Panc1 (cell line): Measurements from ENCODE around the gene CGNL1. TPM values are rescaled to one million over a fixed set of nuclear protein-coding genes. Genes with fewer than 3 reads are reported as not detected.

ENCODE experiments used
- ATAC-seq: fragments of 200-7000 bp; cut with Tn5 transposase; 2 replicates; pipeline ENCODE4 v1.9.1; 2020; ENCODE audit warnings: mild to moderate bottlenecking, moderate library complexity
- BruUV-seq: library from RNA; stranded (reverse); fragments of 400-500 nt; replicated peaks from 2 replicates; lab custom pipeline; 2021; lab: Mats Ljungman, UMichigan
- CTCF ChIA-PET: fragments of 300-600 bp; sonication (Branson Sonifier 250); formaldehyde crosslinking; loops from one replicate; lab custom pipeline; 2022; ENCODE audit warnings: antibody characterized with exemption; lab: Charles Lee
- POLR2A ChIA-PET: fragments of 300-600 bp; sonication (Branson Sonifier 250); formaldehyde crosslinking; loops from one replicate; lab custom pipeline; 2022; ENCODE audit warnings: antibody characterized with exemption; lab: Charles Lee
- DNase-seq: peaks from one replicate; pipeline ENCODE4 v3.0.0-alpha.2; 2010; ENCODE audit warnings: low read depth, low spot score
- H3K27ac ChIP-seq: 2 replicates; pipeline ENCODE4 v1.5.1; 2011; ENCODE audit warnings: mild to moderate bottlenecking, low read length, inconsistent platforms
- H3K27me3 ChIP-seq: fragments of 200-500 bp; sonication (Bioruptor generic); 2 replicates; pipeline ENCODE4 v1.6.0; 2014; ENCODE audit warnings: low read length, inconsistent platforms; ENCODE audit not compliant: control insufficient read depth, insufficient read depth
- H3K36me3 ChIP-seq: fragments of 200-500 bp; sonication (Bioruptor generic); 2 replicates; pipeline ENCODE4 v1.5.1; 2014; ENCODE audit warnings: inconsistent platforms, mild to moderate bottlenecking, low read length, moderate library complexity; ENCODE audit not compliant: control insufficient read depth, insufficient read depth
- H3K4me1 ChIP-seq: 2 replicates; pipeline ENCODE4 v1.5.1; 2011; ENCODE audit warnings: inconsistent platforms, mild to moderate bottlenecking, low read length, moderate library complexity; ENCODE audit not compliant: control insufficient read depth, insufficient read depth
- H3K4me3 ChIP-seq, 2 experiments: 2 replicates each; pipeline ENCODE4 v1.5.1; 2011 to 2012; ENCODE audit warnings: low read depth in 2 of 2, low read length in 2 of 2, mild to moderate bottlenecking in 2 of 2, inconsistent platforms in 1 of 2, moderate library complexity in 1 of 2
- H3K9me3 ChIP-seq: fragments of 200-500 bp; sonication (Bioruptor generic); 2 replicates; pipeline ENCODE4 v1.5.1; 2014; ENCODE audit warnings: low read depth, mild to moderate bottlenecking, inconsistent platforms, low read length, moderate library complexity; ENCODE audit not compliant: control insufficient read depth, insufficient read depth
- POLR2AphosphoS5 ChIP-seq: IDR thresholded peaks from 2 replicates; pipeline ENCODE4 v1.6.1; 2012; ENCODE audit warnings: mild to moderate bottlenecking, low read depth, low read length, moderate library complexity
- REST ChIP-seq, 2 experiments: IDR thresholded peaks; 2 replicates each; pipeline ENCODE4 v1.6.1; 2011 to 2012; ENCODE audit warnings: low read depth in 2 of 2, control low read depth in 1 of 2, low read length in 1 of 2, mild to moderate bottlenecking in 1 of 2, moderate library complexity in 1 of 2; ENCODE audit not compliant: insufficient read depth in 1 of 2
- SIN3A ChIP-seq: IDR thresholded peaks from 2 replicates; pipeline ENCODE4 v1.6.1; 2012; ENCODE audit warnings: low read depth, mild to moderate bottlenecking, low read length, moderate library complexity, borderline replicate concordance; ENCODE audit not compliant: insufficient read depth
- TCF7L2 ChIP-seq: IDR thresholded peaks from 2 replicates; pipeline ENCODE4 v1.6.1; 2011; ENCODE audit warnings: mild to moderate bottlenecking, low read depth, low read length, inconsistent platforms
- in situ Hi-C: cut with HindIII; loops from 2 replicates; pipeline ENCODE4 v1.10.0; 2016; ENCODE audit warnings: low sequenced_read_pairs, low pct_unique_long_range_greater_than_20kb
- intact Hi-C: fragments of 100-400 bp; cut with micrococcal nuclease; formaldehyde crosslinking; loops from one replicate; pipeline ENCODE4 v1.10.0; 2022; ENCODE audit not compliant: unreplicated experiment
- total RNA-seq: library from RNA; stranded (reverse); gene quantifications from one replicate; pipeline ENCODE4 v1.2.1, GENCODE V29; 2021; ENCODE audit not compliant: unreplicated experiment
- TF ChIP-seq, protein P1 (sequence below): fragments of 450-650 bp; IDR thresholded peaks from 2 replicates; pipeline ENCODE4 v1.5.1; 2017; ENCODE audit warnings: mild to moderate bottlenecking

The CGNL1 gene
- total RNA-seq, 1 experiment from 2014 or later: 3.5 TPM

DNA sequence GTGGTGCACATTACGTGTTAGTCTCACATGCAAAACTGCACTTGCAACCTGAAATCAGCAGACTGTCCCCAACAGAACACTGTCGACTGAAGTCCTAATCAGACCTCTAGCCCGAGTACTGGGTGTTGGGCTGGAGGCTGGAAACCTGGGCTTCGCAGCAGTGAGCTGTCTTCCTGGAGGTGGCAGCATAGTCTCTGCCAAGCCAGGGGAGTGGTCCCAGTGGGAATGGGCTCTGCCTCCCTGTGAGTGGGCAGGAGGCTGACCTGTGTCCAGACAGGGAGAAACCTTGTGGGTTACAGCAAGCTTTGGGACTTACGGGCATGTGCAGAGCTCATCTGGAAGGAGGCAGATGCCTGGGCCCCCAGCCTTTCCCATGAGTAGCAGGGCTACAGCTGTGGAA lies 177.2 kb downstream of the CGNL1 start:
- ATAC-seq (no peak), DNase-seq (no peak)
- Histone ChIP-seq H3K27ac (peak overlapping the region; percentile 37; the same call in 1 of the 2 replicates), H3K9me3 (no peaks in the 10 kb centered on the region), H3K4me3 (no peak overlapping the region), H3K27me3 (no peaks in the 10 kb centered on the region), H3K4me1 (peaks cover 13% of the 10 kb centered on the region), H3K36me3 (no peaks in the 10 kb centered on the region)
- in situ Hi-C loops: no loop called here
- BruUV-seq: no TSS peak
- ChIA-PET POLR2A (no interaction called here), CTCF (interaction anchor here (0.6 kb wide), 1 partner anchor 143 kb away, joined by 3 read pairs; no protein-coding TSS in a partner anchor)
- TF ChIP-seq TCF7L2 (no peak), SIN3A (no peak), REST (IDR thresholded peaks at IDR 0.05; ENCODE audit: insufficient read depth in 1 of 2, low read depth in 2 of 2, low read length in 1 of 2) (no peak), POLR2AphosphoS5 (no peak)
- TF ChIP-seq, protein P1, sequence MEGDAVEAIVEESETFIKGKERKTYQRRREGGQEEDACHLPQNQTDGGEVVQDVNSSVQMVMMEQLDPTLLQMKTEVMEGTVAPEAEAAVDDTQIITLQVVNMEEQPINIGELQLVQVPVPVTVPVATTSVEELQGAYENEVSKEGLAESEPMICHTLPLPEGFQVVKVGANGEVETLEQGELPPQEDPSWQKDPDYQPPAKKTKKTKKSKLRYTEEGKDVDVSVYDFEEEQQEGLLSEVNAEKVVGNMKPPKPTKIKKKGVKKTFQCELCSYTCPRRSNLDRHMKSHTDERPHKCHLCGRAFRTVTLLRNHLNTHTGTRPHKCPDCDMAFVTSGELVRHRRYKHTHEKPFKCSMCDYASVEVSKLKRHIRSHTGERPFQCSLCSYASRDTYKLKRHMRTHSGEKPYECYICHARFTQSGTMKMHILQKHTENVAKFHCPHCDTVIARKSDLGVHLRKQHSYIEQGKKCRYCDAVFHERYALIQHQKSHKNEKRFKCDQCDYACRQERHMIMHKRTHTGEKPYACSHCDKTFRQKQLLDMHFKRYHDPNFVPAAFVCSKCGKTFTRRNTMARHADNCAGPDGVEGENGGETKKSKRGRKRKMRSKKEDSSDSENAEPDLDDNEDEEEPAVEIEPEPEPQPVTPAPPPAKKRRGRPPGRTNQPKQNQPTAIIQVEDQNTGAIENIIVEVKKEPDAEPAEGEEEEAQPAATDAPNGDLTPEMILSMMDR: no peak
- intact Hi-C loops: no loop called here

GRCh38 chr15:57554063-57554811 lies 177.9 kb downstream of the CGNL1 start:
- ChIA-PET CTCF (interaction anchor here (0.6 kb wide), 1 partner anchor 142 kb away, joined by 3 read pairs; no protein-coding TSS in a partner anchor), POLR2A (no interaction called here)
- DNase-seq: no peak
- TF ChIP-seq REST (IDR thresholded peaks at IDR 0.05; ENCODE audit: insufficient read depth in 1 of 2, low read depth in 2 of 2, low read length in 1 of 2) (no peak), TCF7L2 (no peak), SIN3A (no peak), POLR2AphosphoS5 (no peak)
- TF ChIP-seq, protein P1: no peak
- BruUV-seq: no TSS peak
- in situ Hi-C loops (no loop called here), intact Hi-C loops (no loop called here)
- Histone ChIP-seq H3K4me1 (peaks cover 13% of the 10 kb centered on the region), H3K9me3 (no peaks in the 10 kb centered on the region), H3K27me3 (no peaks in the 10 kb centered on the region), H3K27ac (peak overlapping the region; percentile 37), H3K4me3 (no peak overlapping the region), H3K36me3 (no peaks in the 10 kb centered on the region)
- ATAC-seq: peak; percentile 41
